SK-N-SH treated with all-trans-retinoic acid at 6 μM for 48 hours (cell line): ENCODE data around the gene RNU2-1.

Source experiments
- ATAC-seq: fragments of 200-7000 bp; cut with Tn5 transposase; 3 replicates; pipeline ENCODE4 v1.9.1; 2020; ENCODE audit warnings: mild to moderate bottlenecking, moderate library complexity
- ARNTL ChIP-seq: fragments of 450-650 bp; formaldehyde crosslinking; IDR thresholded peaks from 2 replicates; pipeline ENCODE4 v1.5.0; 2020; ENCODE audit warnings: low read depth, mild to moderate bottlenecking, moderate library complexity, borderline replicate concordance
- BACH2 ChIP-seq: fragments of 250-450 bp; sonication (Bioruptor Pico); IDR thresholded peaks from 2 replicates; pipeline ENCODE4 v1.9.0; 2021; ENCODE audit warnings: mild to moderate bottlenecking, borderline replicate concordance
- CREB5 ChIP-seq: fragments of 250-450 bp; sonication (Bioruptor Pico); IDR thresholded peaks from 2 replicates; pipeline ENCODE4 v1.5.1; 2020; ENCODE audit warnings: low read depth, mild to moderate bottlenecking, moderate library complexity
- CSDC2 ChIP-seq: fragments of 250-450 bp; sonication (Bioruptor Pico); IDR thresholded peaks from 2 replicates; pipeline ENCODE4 v1.5.0; 2020; ENCODE audit warnings: mild to moderate bottlenecking, moderate library complexity
- ESRRG ChIP-seq: fragments of 250-450 bp; sonication (Bioruptor Pico); IDR thresholded peaks from 2 replicates; pipeline ENCODE4 v1.6.1; 2021; ENCODE audit warnings: mild to moderate bottlenecking
- GLIS3 ChIP-seq: fragments of 250-450 bp; sonication (Bioruptor Pico); IDR thresholded peaks from 2 replicates; pipeline ENCODE4 v1.5.0; 2020; ENCODE audit warnings: mild to moderate bottlenecking, moderate library complexity
- ISL1 ChIP-seq: fragments of 250-450 bp; sonication (Bioruptor Pico); IDR thresholded peaks from 2 replicates; pipeline ENCODE4 v2.1.2; 2022; ENCODE audit warnings: mild to moderate bottlenecking, moderate library complexity
- PATZ1 ChIP-seq: fragments of 250-450 bp; sonication (Bioruptor Pico); IDR thresholded peaks from 2 replicates; pipeline ENCODE4 v1.8.0; 2020; ENCODE audit warnings: mild to moderate bottlenecking, moderate library complexity, borderline replicate concordance
- PPARA ChIP-seq: fragments of 250-450 bp; sonication (Bioruptor Pico); IDR thresholded peaks from 2 replicates; pipeline ENCODE4 v1.5.0; 2020; ENCODE audit warnings: mild to moderate bottlenecking, borderline replicate concordance
- RARB ChIP-seq: fragments of 250-450 bp; sonication (Bioruptor Pico); IDR thresholded peaks from 2 replicates; pipeline ENCODE4 v1.8.0; 2021; ENCODE audit warnings: mild to moderate bottlenecking, moderate library complexity
- SNAI2 ChIP-seq: fragments of 250-450 bp; sonication (Bioruptor Pico); IDR thresholded peaks from 2 replicates; pipeline ENCODE4 v1.5.0; 2020; ENCODE audit warnings: mild to moderate bottlenecking, moderate library complexity
- TCF4 ChIP-seq: fragments of 250-450 bp; sonication (Bioruptor Pico); IDR thresholded peaks from 2 replicates; pipeline ENCODE4 v1.8.0; 2021; ENCODE audit warnings: mild to moderate bottlenecking, moderate library complexity, borderline replicate concordance
- TSHZ2 ChIP-seq: fragments of 250-450 bp; sonication (Bioruptor Pico); IDR thresholded peaks from 2 replicates; pipeline ENCODE4 v1.5.0; 2020; ENCODE audit warnings: mild to moderate bottlenecking, moderate library complexity
- ZC3H10 ChIP-seq: fragments of 250-450 bp; sonication (Bioruptor Pico); IDR thresholded peaks from 2 replicates; pipeline ENCODE4 v1.5.1; 2021; ENCODE audit warnings: mild to moderate bottlenecking, moderate library complexity
- ZFP3 ChIP-seq: fragments of 250-450 bp; sonication (Bioruptor Pico); IDR thresholded peaks from 2 replicates; pipeline ENCODE4 v1.5.0; 2020; ENCODE audit warnings: mild to moderate bottlenecking, moderate library complexity
- ZFP30 ChIP-seq: fragments of 450-650 bp; formaldehyde crosslinking; IDR thresholded peaks from 2 replicates; pipeline ENCODE4 v1.5.0; 2022; ENCODE audit warnings: mild to moderate bottlenecking, moderate library complexity
- ZNF565 ChIP-seq: fragments of 450-650 bp; formaldehyde crosslinking; conservative IDR thresholded peaks from 2 replicates; pipeline ENCODE4 v1.5.0; 2020; ENCODE audit warnings: low read depth, mild to moderate bottlenecking, moderate library complexity
- ZNF70 ChIP-seq: fragments of 450-650 bp; formaldehyde crosslinking; IDR thresholded peaks from 2 replicates; pipeline ENCODE4 v1.5.0; 2020; ENCODE audit warnings: mild to moderate bottlenecking, moderate library complexity
- ZNF8 ChIP-seq: fragments of 450-650 bp; formaldehyde crosslinking; IDR thresholded peaks from 2 replicates; pipeline ENCODE4 v1.5.0; 2020; ENCODE audit warnings: mild to moderate bottlenecking, moderate library complexity
- TF ChIP-seq, protein P1 (sequence below): fragments of 250-450 bp; sonication (Bioruptor Pico); IDR thresholded peaks from 2 replicates; pipeline ENCODE4 v1.8.0; 2021; ENCODE audit warnings: low read depth, mild to moderate bottlenecking, moderate library complexity, borderline replicate concordance
- TF ChIP-seq, protein P2 (sequence below): fragments of 250-450 bp; sonication (Bioruptor Pico); IDR thresholded peaks from 2 replicates; pipeline ENCODE4 v1.5.1; 2021; ENCODE audit warnings: mild to moderate bottlenecking, moderate library complexity

The RNU2-1 gene

DNA sequence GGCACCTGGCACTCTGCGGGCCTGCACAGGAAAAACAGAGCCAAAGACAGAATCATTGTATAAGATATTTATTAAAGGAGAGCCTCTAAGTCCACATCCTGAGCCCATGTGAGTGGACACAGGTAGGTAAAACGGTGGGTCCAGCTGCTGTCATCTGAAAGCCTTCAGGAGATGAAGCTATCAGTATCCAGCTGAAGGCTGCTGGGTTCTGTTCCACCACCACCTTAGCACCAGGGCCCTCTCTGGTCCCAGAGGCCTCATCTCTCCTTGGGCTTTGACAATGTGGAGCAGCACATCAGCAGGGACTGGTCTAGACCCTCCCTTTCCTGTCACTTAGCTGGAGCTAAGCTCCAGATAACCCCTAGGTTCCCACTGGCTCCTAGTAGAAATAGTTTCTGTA, 14.8 kb downstream of the RNU2-1 start:
- no peak for ATAC-seq
- TF ChIP-seq, protein P1, sequence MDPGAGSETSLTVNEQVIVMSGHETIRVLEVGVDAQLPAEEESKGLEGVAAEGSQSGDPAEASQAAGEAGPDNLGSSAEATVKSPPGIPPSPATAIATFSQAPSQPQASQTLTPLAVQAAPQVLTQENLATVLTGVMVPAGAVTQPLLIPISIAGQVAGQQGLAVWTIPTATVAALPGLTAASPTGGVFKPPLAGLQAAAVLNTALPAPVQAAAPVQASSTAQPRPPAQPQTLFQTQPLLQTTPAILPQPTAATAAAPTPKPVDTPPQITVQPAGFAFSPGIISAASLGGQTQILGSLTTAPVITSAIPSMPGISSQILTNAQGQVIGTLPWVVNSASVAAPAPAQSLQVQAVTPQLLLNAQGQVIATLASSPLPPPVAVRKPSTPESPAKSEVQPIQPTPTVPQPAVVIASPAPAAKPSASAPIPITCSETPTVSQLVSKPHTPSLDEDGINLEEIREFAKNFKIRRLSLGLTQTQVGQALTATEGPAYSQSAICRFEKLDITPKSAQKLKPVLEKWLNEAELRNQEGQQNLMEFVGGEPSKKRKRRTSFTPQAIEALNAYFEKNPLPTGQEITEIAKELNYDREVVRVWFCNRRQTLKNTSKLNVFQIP (CRISPR knock-in tag) = no peak

DNA sequence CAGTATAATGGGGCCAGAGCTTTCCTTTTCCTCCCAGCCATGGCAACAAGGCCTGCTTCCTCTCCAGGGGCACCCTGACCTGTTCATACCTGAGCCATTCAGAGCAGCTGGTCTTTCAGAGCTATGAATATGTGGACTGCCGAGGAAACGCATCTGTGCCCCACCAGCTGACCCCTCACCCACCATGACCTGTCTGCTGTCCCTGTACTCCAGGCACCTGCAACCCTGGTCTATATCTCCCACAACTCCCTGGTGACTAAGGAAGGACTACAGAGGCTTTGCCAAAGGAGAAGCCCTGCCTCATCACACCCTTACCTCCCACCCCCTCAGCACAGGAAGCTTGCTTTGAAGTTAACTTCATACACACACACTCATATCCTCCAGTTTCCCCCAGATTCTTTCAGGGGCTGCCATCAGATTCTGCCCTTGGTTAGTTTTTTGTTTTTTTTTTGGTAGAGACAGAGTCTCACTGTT, 16.1 kb downstream of the RNU2-1 start:
- ATAC-seq = no peak
- TF ChIP-seq ZNF70 = no peak
- TF ChIP-seq SNAI2 (CRISPR knock-in tag) = no peak
- TF ChIP-seq ISL1 (CRISPR knock-in tag) = no peak
- TF ChIP-seq BACH2 = no peak
- TF ChIP-seq ZNF565 (CRISPR knock-in tag) = no peak
- no peak for TF ChIP-seq ZFP30 (CRISPR knock-in tag)
- TF ChIP-seq PATZ1 (CRISPR knock-in tag) = no peak
- TF ChIP-seq ZFP3 (CRISPR knock-in tag) = no peak
- TF ChIP-seq TSHZ2 (CRISPR knock-in tag) = no peak
- TF ChIP-seq TCF4 (CRISPR knock-in tag) = no peak
- TF ChIP-seq, protein P1 (CRISPR knock-in tag) = no peak
- TF ChIP-seq, protein P2, sequence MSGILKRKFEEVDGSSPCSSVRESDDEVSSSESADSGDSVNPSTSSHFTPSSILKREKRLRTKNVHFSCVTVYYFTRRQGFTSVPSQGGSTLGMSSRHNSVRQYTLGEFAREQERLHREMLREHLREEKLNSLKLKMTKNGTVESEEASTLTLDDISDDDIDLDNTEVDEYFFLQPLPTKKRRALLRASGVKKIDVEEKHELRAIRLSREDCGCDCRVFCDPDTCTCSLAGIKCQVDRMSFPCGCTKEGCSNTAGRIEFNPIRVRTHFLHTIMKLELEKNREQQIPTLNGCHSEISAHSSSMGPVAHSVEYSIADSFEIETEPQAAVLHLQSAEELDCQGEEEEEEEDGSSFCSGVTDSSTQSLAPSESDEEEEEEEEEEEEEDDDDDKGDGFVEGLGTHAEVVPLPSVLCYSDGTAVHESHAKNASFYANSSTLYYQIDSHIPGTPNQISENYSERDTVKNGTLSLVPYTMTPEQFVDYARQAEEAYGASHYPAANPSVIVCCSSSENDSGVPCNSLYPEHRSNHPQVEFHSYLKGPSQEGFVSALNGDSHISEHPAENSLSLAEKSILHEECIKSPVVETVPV = no peak
- no peak for TF ChIP-seq PPARA (CRISPR knock-in tag)
- TF ChIP-seq ZNF8 (CRISPR knock-in tag) = no peak
- no peak for TF ChIP-seq ARNTL (CRISPR knock-in tag)
- no peak for TF ChIP-seq CSDC2 (CRISPR knock-in tag)
- TF ChIP-seq ZC3H10 = no peak
- no peak for TF ChIP-seq RARB
- TF ChIP-seq GLIS3 (CRISPR knock-in tag) = no peak
- TF ChIP-seq ESRRG (CRISPR knock-in tag) = no peak

- no peak for ATAC-seq
- TF ChIP-seq RARB = no peak
- no peak for TF ChIP-seq SNAI2 (CRISPR knock-in tag)
- TF ChIP-seq TCF4 (CRISPR knock-in tag) = no peak
- TF ChIP-seq CREB5 (CRISPR knock-in tag) = no peak
- no peak for TF ChIP-seq ISL1 (CRISPR knock-in tag)
- TF ChIP-seq PATZ1 (CRISPR knock-in tag) = no peak
- no peak for TF ChIP-seq BACH2
- TF ChIP-seq TSHZ2 (CRISPR knock-in tag) = no peak
- no peak for TF ChIP-seq ARNTL (CRISPR knock-in tag)
Observed at GRCh38 chr17:43216762-43217613, 16.8 kb downstream of the RNU2-1 start.
